ENCODE data around the gene CR1L. TPM values are rescaled to one million over a fixed set of nuclear protein-coding genes. Genes with fewer than 3 reads are reported as not detected.
"Not testable (repeated sequence)": the region's sequence is repeated elsewhere in the genome, so short reads cannot be mapped to it uniquely, and the experiment has no call there.

The CR1L gene
- total RNA-seq, 1 donor from 2014 or later: not detected

DNA sequence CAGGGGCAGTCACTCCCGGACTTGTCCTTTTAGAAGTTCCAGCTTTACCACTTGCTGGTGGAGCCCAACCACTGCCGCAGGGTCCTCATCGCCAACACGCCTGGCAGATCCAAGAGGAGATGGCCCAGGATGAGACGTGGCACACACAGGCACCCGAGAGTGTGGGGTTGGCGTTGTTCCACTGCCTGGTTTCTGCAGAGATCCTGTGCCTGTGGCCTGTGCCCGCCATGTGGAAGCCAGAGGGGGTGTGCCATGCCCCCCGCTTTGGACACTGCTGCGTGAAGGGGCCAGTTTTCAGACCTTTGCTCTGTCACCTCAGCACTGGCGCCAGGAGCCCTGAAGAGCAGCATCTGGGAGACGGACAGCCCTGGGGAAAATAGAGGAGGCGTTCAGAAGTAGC lies 117.7 kb downstream of the CR1L start:
- Mint-ChIP-seq H3K27ac (no peak overlapping the region), H3K27me3 (ENCODE audit: low read depth) (no peaks in the 10 kb centered on the region), H3K4me3 (no peak overlapping the region), H3K9me3 (peaks cover 20% of the 10 kb centered on the region), H3K4me1 (no peaks in the 10 kb centered on the region), H3K36me3 (peaks cover 77% of the 10 kb centered on the region)
- TF ChIP-seq CTCF (IDR thresholded peaks at IDR 0.05; ENCODE audit: unreplicated experiment): no peak
- DNase-seq (ENCODE audit: low spot score in 2 of 2, unreplicated experiment in 2 of 2): no peak

GRCh38 chr1:207763091-207763490 lies 118.2 kb downstream of the CR1L start:
- Mint-ChIP-seq H3K4me1 (no peaks in the 10 kb centered on the region), H3K9me3 (peaks cover 20% of the 10 kb centered on the region), H3K27me3 (ENCODE audit: low read depth) (no peaks in the 10 kb centered on the region), H3K27ac (no peak overlapping the region), H3K36me3 (peaks cover 77% of the 10 kb centered on the region), H3K4me3 (no peak overlapping the region)
- TF ChIP-seq CTCF (IDR thresholded peaks at IDR 0.05; ENCODE audit: unreplicated experiment): no peak
- no peak for DNase-seq (ENCODE audit: low spot score in 2 of 2, unreplicated experiment in 2 of 2)

DNA sequence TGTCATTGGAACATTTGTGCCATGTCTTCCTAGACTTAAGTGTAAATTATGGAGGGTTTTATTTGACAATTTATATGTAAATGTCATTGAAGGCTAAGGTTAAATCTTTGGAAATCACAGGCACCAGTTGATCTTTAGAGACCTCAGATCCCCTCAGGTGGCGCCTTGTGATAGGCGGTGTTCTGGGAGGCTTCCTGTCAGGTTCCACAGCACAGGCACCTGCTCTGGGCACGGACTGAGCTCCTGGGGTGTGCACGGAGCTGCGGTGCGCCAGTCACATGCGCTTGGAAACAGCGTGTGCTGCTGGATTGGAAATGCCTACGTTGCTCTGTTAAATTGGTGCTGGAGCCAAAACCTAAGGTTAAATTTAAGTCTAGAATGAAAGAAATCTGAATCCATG lies 119.0 kb downstream of the CR1L start:
- H3K9me3 Mint-ChIP-seq: peaks cover 20% of the 10 kb centered on the region
- peaks cover 82% of the 10 kb centered on the region for H3K36me3 Mint-ChIP-seq
- H3K4me3 Mint-ChIP-seq: no peak overlapping the region
- no peaks in the 10 kb centered on the region for H3K27me3 Mint-ChIP-seq (ENCODE audit: low read depth)
- no peaks in the 10 kb centered on the region for H3K4me1 Mint-ChIP-seq
- DNase-seq (ENCODE audit: low spot score in 2 of 2, unreplicated experiment in 2 of 2): no peak
- no peak for TF ChIP-seq CTCF (IDR thresholded peaks at IDR 0.05; ENCODE audit: unreplicated experiment)
- no peak overlapping the region for H3K27ac Mint-ChIP-seq

DNA sequence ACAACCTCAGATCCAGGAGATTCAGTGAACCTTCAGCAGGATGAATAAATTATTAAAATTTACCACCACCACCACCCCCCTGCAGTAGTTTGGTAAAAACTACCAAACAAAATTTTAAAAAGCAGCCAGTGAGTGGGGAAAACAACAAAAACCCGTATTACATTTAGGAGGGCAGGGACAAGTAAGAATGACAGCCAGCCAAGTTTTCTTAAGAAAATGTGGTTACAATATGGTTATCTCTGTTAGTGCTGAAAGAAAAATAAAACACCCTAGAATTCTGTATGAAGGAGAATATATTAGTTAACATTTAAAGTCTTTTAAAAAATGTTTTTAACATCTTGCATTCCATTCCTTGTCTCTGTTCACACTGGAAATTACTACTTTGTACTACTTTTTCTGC lies 121.6 kb downstream of the CR1L start:
- DNase-seq (ENCODE audit: low spot score in 2 of 2, unreplicated experiment in 2 of 2): no peak
- no peak for TF ChIP-seq CTCF (IDR thresholded peaks at IDR 0.05; ENCODE audit: unreplicated experiment)
- no peaks in the 10 kb centered on the region for H3K27me3 Mint-ChIP-seq (ENCODE audit: low read depth)
- H3K4me3 Mint-ChIP-seq: no peak overlapping the region
- peaks cover 33% of the 10 kb centered on the region for H3K9me3 Mint-ChIP-seq
- H3K4me1 Mint-ChIP-seq: no peaks in the 10 kb centered on the region
- no peak overlapping the region for H3K27ac Mint-ChIP-seq
- H3K36me3 Mint-ChIP-seq: peaks cover 81% of the 10 kb centered on the region

DNA sequence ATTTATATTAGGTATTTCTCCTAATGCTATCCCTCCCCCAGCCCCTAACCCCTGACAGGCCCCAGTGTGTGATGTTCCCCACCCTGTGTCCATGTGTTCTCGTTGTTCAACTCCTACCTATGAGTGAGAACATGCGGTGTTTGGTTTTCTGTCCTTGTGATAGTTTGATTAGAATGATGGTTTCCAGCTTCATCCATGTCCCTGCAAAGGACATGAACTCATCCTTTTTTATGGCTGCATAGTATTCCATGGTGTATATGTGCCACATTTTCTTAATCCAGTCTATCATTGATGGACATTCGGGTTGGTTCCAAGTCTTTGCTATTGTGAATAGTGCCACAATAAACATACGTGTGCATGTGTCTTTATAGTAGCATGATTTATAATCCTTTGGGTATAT lies 125.6 kb downstream of the CR1L start:
- not testable (repeated sequence) for DNase-seq (ENCODE audit: low spot score in 2 of 2, unreplicated experiment in 2 of 2); H3K27me3 Mint-ChIP-seq (ENCODE audit: low read depth); H3K27ac Mint-ChIP-seq; H3K4me1 Mint-ChIP-seq; H3K4me3 Mint-ChIP-seq
- Mint-ChIP-seq H3K36me3 (peaks cover 83% of the 10 kb centered on the region), H3K9me3 (peaks cover 42% of the 10 kb centered on the region)

Other genes starting within 250 kb of the CR1L start
- not detected in 3 replicates for gene CR2, start 190.8 kb upstream of the CR1L start, total RNA-seq
- 0.09 to 0.16 TPM (median 0.09 TPM) in 3 replicates for gene CR1, start 149.0 kb upstream of the CR1L start, total RNA-seq
- gene CD46, start 106.9 kb downstream of the CR1L start, total RNA-seq: 223 to 228 TPM (median 224 TPM) in 3 replicates

Data from mesothelial cell of epicardium (in vitro differentiated cells).